ENCODE measurements around the gene NOX5.

DNA sequence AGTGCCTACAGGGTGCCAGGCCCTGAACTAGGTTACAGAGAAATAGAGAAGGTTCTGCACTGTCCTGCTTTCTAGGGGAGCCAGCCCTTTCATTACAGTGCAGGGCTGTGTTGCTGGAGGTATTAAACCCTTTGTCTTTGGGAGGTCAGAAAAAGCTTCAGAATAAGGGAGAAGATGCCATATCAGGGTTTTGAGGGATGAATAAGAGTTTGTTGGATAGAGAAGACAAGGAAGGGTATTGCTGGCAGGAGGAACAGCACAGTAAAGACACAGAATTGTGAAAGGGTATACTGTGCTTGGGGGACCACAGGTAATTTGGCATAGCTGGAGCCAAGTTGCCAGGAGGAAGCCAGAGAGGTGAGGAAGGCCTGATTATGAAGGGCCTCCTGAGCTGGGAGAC lies 23.0 kb downstream of the NOX5 start:
- TF ChIP-seq, protein P1, sequence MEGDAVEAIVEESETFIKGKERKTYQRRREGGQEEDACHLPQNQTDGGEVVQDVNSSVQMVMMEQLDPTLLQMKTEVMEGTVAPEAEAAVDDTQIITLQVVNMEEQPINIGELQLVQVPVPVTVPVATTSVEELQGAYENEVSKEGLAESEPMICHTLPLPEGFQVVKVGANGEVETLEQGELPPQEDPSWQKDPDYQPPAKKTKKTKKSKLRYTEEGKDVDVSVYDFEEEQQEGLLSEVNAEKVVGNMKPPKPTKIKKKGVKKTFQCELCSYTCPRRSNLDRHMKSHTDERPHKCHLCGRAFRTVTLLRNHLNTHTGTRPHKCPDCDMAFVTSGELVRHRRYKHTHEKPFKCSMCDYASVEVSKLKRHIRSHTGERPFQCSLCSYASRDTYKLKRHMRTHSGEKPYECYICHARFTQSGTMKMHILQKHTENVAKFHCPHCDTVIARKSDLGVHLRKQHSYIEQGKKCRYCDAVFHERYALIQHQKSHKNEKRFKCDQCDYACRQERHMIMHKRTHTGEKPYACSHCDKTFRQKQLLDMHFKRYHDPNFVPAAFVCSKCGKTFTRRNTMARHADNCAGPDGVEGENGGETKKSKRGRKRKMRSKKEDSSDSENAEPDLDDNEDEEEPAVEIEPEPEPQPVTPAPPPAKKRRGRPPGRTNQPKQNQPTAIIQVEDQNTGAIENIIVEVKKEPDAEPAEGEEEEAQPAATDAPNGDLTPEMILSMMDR (IDR thresholded peaks at IDR 0.05; ENCODE audit: low read depth, low read length): no peak
- no peak for TF ChIP-seq EZH2phosphoT487 (IDR thresholded peaks at IDR 0.05; ENCODE audit: low read depth)
